ENCODE measurements around the gene GBP1.
"Not testable (repeated sequence)": the region's sequence is repeated elsewhere in the genome, so short reads cannot be mapped to it uniquely, and the experiment has no call there.

Gene GBP1

GRCh38 chr1:89060091-89060490 lies 4.9 kb downstream of the GBP1 start:
- TF ChIP-seq, protein P1, sequence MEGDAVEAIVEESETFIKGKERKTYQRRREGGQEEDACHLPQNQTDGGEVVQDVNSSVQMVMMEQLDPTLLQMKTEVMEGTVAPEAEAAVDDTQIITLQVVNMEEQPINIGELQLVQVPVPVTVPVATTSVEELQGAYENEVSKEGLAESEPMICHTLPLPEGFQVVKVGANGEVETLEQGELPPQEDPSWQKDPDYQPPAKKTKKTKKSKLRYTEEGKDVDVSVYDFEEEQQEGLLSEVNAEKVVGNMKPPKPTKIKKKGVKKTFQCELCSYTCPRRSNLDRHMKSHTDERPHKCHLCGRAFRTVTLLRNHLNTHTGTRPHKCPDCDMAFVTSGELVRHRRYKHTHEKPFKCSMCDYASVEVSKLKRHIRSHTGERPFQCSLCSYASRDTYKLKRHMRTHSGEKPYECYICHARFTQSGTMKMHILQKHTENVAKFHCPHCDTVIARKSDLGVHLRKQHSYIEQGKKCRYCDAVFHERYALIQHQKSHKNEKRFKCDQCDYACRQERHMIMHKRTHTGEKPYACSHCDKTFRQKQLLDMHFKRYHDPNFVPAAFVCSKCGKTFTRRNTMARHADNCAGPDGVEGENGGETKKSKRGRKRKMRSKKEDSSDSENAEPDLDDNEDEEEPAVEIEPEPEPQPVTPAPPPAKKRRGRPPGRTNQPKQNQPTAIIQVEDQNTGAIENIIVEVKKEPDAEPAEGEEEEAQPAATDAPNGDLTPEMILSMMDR (IDR thresholded peaks at IDR 0.05; ENCODE audit: low read depth, low read length, missing control alignments), result no peak
- no peak overlapping the region for H3K4me3 ChIP-seq (ENCODE audit: low read depth, low read length)
- no peak for DNase-seq (ENCODE audit: low read depth)

DNA sequence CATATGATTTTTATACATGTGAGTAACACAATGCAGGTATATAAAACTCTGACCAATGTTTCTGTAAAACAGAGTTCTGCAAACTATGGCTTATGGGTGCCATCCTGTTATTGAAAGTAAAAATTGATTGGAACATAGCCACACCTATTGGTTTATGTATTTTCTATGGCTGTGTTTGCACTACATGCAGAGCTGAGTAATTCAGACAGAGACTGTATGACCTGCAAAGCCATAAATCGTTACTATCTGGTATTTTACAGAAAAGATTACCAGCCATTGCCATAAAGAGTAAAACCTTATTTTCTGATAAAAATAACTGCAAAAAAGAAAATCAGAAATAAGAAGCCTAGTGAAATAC lies 13.1 kb downstream of the GBP1 start:
- TF ChIP-seq, protein P1 (IDR thresholded peaks at IDR 0.05; ENCODE audit: low read depth, low read length, missing control alignments), result no peak
- no peak for DNase-seq (ENCODE audit: low read depth)

GRCh38 chr1:89051300-89051954 lies 13.6 kb downstream of the GBP1 start:
- H3K4me3 ChIP-seq (ENCODE audit: low read depth, low read length), result no peak overlapping the region
- no peak for DNase-seq (ENCODE audit: low read depth)
- TF ChIP-seq, protein P1 (IDR thresholded peaks at IDR 0.05; ENCODE audit: low read depth, low read length, missing control alignments), result no peak

More for the DNA sequence above, 13.1 kb downstream of the GBP1 start:
- no peak overlapping the region for H3K4me3 ChIP-seq (ENCODE audit: low read depth, low read length)

GRCh38 chr1:89050649-89051033 lies 14.4 kb downstream of the GBP1 start:
- H3K4me3 ChIP-seq (ENCODE audit: low read depth, low read length), result no peak overlapping the region
- TF ChIP-seq, protein P1 (IDR thresholded peaks at IDR 0.05; ENCODE audit: low read depth, low read length, missing control alignments), result no peak
- DNase-seq (ENCODE audit: low read depth), result no peak

DNA sequence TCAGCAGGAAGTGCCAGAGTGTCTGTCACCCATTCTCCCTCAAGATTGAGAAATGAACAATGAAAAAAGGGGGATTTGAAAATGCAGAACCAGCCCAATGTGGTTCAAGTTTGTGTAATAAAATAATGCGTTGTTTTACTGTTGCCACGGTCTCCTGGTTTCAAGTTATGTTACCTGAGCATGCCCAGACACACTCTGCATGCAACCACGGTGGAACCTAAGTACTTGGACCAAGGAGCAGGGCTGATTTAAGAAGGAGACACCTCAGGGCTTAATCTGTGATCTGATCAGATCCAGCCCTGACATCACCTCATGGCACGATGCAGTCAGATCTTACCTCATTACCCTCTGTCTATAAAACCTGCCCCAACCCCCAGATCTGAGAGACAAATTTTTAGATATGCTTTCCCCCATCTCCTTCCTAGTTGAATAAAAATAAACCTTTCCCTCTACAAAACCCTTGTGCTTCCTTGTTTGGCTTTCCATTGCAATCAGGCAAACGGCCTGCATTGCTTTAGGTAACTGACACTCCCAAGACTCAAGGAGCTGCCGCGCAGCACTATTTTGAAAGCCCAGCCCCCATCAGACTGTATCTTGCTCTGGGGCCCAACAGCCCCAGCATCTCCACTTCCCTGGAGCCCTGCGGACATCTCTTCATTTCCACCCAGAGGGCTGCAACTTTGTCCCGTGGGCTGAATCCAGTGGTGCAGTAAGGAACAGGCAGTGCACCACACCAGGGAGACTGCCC lies 14.9 kb downstream of the GBP1 start:
- not testable (repeated sequence) for H3K4me3 ChIP-seq (ENCODE audit: low read depth, low read length); DNase-seq (ENCODE audit: low read depth)

DNA sequence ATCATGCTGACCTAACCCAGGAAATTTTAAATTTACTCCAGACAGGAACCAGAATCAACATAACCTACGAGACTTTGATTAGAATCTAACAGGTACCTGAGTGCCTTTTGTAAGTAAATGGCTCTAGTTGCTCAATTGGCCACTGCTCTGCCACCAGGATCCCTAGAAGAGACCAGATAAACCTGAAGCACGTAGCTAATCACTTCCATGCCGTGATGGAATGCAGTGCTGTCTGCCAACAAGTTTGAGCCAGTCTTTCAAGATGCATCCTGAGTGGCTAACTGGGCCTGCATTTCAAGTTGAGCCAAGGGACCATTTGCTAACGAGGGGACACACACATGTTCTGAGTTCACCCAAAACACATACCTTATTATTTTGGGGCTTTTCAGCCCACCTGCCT lies 15.8 kb downstream of the GBP1 start:
- not testable (repeated sequence) for DNase-seq (ENCODE audit: low read depth); H3K4me3 ChIP-seq (ENCODE audit: low read depth, low read length)

GRCh38 chr1:89047734-89048133 lies 17.3 kb downstream of the GBP1 start:
- TF ChIP-seq, protein P1 (IDR thresholded peaks at IDR 0.05; ENCODE audit: low read depth, low read length, missing control alignments), result no peak
- no peak overlapping the region for H3K4me3 ChIP-seq (ENCODE audit: low read depth, low read length)
- no peak for DNase-seq (ENCODE audit: low read depth)

DNA sequence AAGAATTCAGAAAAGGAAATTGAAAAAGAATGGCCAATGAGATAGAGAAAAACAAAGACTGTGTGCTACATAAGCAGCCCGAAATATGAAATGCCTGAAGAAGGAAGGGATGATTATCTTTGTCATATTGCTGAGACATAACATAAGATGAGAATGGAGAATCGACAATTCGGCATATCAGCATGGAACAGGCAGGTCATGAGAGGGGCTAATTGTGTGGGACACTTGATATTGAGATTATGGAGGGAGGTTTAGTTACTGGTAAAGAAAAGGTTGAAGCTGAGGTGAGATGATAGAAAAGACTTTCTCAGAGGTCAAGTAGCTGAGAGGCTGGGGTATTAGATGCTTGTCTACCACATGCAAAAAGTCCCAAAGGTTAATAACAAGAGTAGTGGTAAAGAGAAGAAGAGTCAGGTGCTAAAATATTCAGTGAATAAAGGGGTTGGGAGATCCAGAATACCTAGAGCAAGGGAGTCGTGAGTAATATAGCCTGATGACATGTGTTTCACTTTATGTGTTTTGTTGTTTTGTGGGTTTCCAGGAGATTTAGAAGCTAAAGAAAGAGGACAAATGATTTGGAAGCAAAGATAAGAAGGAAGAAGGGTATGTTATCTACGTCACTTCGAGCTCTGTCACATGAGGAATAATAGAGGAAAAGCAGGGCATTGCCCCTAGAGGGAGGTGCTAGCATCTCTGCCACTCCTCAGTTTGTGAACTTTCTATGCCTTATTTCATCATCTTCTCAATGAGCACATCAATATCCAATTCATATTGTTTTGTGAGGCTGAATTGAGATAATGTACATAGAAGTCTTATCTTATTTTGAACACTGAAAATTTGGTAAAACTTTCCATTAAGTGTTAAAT lies 18.5 kb downstream of the GBP1 start:
- not testable (repeated sequence) for DNase-seq (ENCODE audit: low read depth); H3K4me3 ChIP-seq (ENCODE audit: low read depth, low read length)

Data from GM12864 (cell line).